HG02973 (cell line): ENCODE results near the gene RPS6KA2.
"Not testable (repeated sequence)": the region's sequence is repeated elsewhere in the genome, so short reads cannot be mapped to it uniquely, and the experiment has no call there.

Experiments used
- ATAC-seq: cut with Tn5 transposase; IDR thresholded peaks from one replicate; pipeline ENCODE4 v1.9.1; 2021; ENCODE audit warnings: moderate library complexity; ENCODE audit not compliant: unreplicated experiment

RPS6KA2 gene

GRCh38 chr6:166386111-166386510 lies 240.9 kb downstream of the RPS6KA2 start:
- ATAC-seq, result no peak

GRCh38 chr6:166383802-166384363 lies 243.2 kb downstream of the RPS6KA2 start:
- ATAC-seq, result peak; percentile 0

- ATAC-seq, result peak; percentile 84
Measured at GRCh38 chr6:166382933-166383801, 243.9 kb downstream of the RPS6KA2 start, which contains the start of gene MPC1. TSS of gene MPC1 (minus strand) at chr6:166382940. CDS start at chr6:166382876, 64 bp downstream.

GRCh38 chr6:166382500-166382932 lies 244.5 kb downstream of the RPS6KA2 start:
- peak; percentile 9 for ATAC-seq

GRCh38 chr6:166381733-166382499 lies 245.1 kb downstream of the RPS6KA2 start:
- peak; percentile 58 for ATAC-seq

- ATAC-seq, result no peak
Measured at GRCh38 chr6:166381381-166381732, 245.7 kb downstream of the RPS6KA2 start.

- ATAC-seq, result no peak
Measured at GRCh38 chr6:166379800-166380199, 247.3 kb downstream of the RPS6KA2 start.

GRCh38 chr6:166379103-166379586 lies 247.9 kb downstream of the RPS6KA2 start:
- ATAC-seq, result no peak

GRCh38 chr6:166377721-166378120 lies 249.3 kb downstream of the RPS6KA2 start:
- ATAC-seq, result no peak

- no peak for ATAC-seq
Measured at GRCh38 chr6:166375013-166375412, 252.0 kb downstream of the RPS6KA2 start.

GRCh38 chr6:166370489-166370888 lies 256.6 kb downstream of the RPS6KA2 start:
- no peak for ATAC-seq

- no peak for ATAC-seq
Measured at GRCh38 chr6:166369782-166370181, 257.3 kb downstream of the RPS6KA2 start.

- no peak for ATAC-seq
Measured at GRCh38 chr6:166366921-166367320, 260.1 kb downstream of the RPS6KA2 start.

GRCh38 chr6:166365806-166366205 lies 261.2 kb downstream of the RPS6KA2 start:
- ATAC-seq, result no peak

- ATAC-seq, result no peak
Measured at GRCh38 chr6:166365221-166365620, 261.8 kb downstream of the RPS6KA2 start.

GRCh38 chr6:166364456-166364855 lies 262.6 kb downstream of the RPS6KA2 start:
- no peak for ATAC-seq

GRCh38 chr6:166362427-166362826 lies 264.6 kb downstream of the RPS6KA2 start:
- ATAC-seq, result not testable (repeated sequence)

GRCh38 chr6:166361077-166361429 lies 266.0 kb downstream of the RPS6KA2 start:
- ATAC-seq, result no peak

GRCh38 chr6:166360243-166361076 lies 266.6 kb downstream of the RPS6KA2 start:
- ATAC-seq, result no peak
